ENCODE measurements around the gene NUP93.

DNA sequence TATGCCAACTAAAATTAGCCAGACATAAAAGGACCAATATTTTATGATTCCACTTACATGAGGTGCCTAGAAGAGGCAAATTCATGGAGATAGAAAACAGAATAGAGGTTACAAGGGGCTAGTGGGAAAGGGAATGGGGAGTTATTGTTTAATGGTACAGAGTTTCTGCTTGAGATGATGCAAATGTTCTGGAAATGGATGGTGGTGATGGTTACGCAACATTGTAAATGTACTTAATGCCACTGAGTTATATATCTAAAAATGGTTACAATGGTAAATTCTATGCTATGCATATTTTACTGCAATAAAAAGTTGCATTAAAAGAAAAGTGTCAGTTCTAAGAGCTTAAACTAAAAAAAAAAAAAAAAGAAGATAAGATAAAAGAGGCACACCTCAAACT, 29.7 kb upstream of the NUP93 start:
- TF ChIP-seq POLR2AphosphoS5 (IDR thresholded peaks at IDR 0.05; ENCODE audit: low read depth, low read length) (no peak), SIN3A (IDR thresholded peaks at IDR 0.05; ENCODE audit: borderline replicate concordance, insufficient read depth, low read length) (no peak)
- TF ChIP-seq, protein P1, sequence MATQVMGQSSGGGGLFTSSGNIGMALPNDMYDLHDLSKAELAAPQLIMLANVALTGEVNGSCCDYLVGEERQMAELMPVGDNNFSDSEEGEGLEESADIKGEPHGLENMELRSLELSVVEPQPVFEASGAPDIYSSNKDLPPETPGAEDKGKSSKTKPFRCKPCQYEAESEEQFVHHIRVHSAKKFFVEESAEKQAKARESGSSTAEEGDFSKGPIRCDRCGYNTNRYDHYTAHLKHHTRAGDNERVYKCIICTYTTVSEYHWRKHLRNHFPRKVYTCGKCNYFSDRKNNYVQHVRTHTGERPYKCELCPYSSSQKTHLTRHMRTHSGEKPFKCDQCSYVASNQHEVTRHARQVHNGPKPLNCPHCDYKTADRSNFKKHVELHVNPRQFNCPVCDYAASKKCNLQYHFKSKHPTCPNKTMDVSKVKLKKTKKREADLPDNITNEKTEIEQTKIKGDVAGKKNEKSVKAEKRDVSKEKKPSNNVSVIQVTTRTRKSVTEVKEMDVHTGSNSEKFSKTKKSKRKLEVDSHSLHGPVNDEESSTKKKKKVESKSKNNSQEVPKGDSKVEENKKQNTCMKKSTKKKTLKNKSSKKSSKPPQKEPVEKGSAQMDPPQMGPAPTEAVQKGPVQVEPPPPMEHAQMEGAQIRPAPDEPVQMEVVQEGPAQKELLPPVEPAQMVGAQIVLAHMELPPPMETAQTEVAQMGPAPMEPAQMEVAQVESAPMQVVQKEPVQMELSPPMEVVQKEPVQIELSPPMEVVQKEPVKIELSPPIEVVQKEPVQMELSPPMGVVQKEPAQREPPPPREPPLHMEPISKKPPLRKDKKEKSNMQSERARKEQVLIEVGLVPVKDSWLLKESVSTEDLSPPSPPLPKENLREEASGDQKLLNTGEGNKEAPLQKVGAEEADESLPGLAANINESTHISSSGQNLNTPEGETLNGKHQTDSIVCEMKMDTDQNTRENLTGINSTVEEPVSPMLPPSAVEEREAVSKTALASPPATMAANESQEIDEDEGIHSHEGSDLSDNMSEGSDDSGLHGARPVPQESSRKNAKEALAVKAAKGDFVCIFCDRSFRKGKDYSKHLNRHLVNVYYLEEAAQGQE (IDR thresholded peaks at IDR 0.05; ENCODE audit: insufficient read depth in 1 of 2, low read depth in 2 of 2, low read length in 2 of 2) = no peak

All from PFSK-1 (cell line).